ENCODE measurements around the gene HAND1.

HAND1 gene

GRCh38 chr5:154498591-154498990 is 20.6 kb upstream of the HAND1 start:
- Histone ChIP-seq H3K27me3 (peaks cover 0 to 16% of the 10 kb centered on the region in 2 donors), H3K27ac (no peak overlapping the region), H3K9me3 (no peaks in the 10 kb centered on the region), H3K36me3 (no peaks in the 10 kb centered on the region), H3K4me1 (no peaks in the 10 kb centered on the region), H3K4me3 (no peak overlapping the region)
- peak in 1 of 2 donors; percentile 13 for DNase-seq
- no peak for TF ChIP-seq CTCF (IDR thresholded peaks at IDR 0.05)
- intact Hi-C loops (cut with DNase I; ENCODE audit: low total_unique reads), result no loop called here

- Histone ChIP-seq H3K36me3 (no peaks in the 10 kb centered on the region), H3K9me3 (no peaks in the 10 kb centered on the region), H3K4me3 (no peak overlapping the region), H3K27me3 (peaks cover 0 to 49% of the 10 kb centered on the region in 2 donors), H3K27ac (no peak overlapping the region), H3K4me1 (no peaks in the 10 kb centered on the region)
- intact Hi-C loops (cut with DNase I; ENCODE audit: low total_unique reads), result no loop called here
- no peak for TF ChIP-seq CTCF (IDR thresholded peaks at IDR 0.05)
- no peak for DNase-seq
Observed at GRCh38 chr5:154494036-154494435, 16.0 kb upstream of the HAND1 start.

- no peaks in the 10 kb centered on the region for H3K36me3 ChIP-seq
- peaks cover 0 to 56% of the 10 kb centered on the region in 2 donors for H3K27me3 ChIP-seq
Observed at GRCh38 chr5:154493274-154493673, 15.2 kb upstream of the HAND1 start.

DNA sequence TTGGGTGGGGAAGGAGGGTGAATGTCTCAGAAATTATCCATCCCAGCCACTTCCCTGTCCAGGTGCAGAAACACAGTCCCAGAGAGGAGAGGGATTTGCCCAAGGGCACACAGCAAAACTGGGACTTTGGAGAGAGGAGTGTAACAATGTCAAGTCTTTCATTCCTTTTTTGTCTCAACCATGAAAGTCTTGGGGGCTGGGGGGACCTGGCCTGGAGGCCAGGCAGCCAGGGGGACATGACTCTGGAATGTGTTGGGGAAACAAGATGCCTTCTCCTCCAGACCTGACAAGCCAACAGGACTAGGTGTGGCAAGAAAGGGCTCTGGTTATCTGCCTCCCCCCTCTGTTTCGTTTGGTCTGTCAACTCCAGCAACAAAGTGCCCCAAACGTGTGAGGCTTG is 13.9 kb upstream of the HAND1 start:
- intact Hi-C loops (cut with DNase I; ENCODE audit: low total_unique reads), result no loop called here
- Histone ChIP-seq H3K4me1 (no peaks in the 10 kb centered on the region), H3K4me3 (no peak overlapping the region), H3K27me3 (peaks cover 0 to 63% of the 10 kb centered on the region in 2 donors), H3K36me3 (no peaks in the 10 kb centered on the region), H3K27ac (no peak overlapping the region), H3K9me3 (no peaks in the 10 kb centered on the region)
- TF ChIP-seq CTCF (IDR thresholded peaks at IDR 0.05), result no peak
- peak in 1 of 2 donors; percentile 35 for DNase-seq

More at GRCh38 chr5:154493274-154493673, 15.2 kb upstream of the HAND1 start:
- DNase-seq, result peak in 1 of 2 donors; percentile 40
- intact Hi-C loops (cut with DNase I; ENCODE audit: low total_unique reads), result no loop called here
- Histone ChIP-seq H3K4me1 (no peaks in the 10 kb centered on the region), H3K9me3 (no peaks in the 10 kb centered on the region), H3K4me3 (no peak overlapping the region), H3K27ac (no peak overlapping the region)
- TF ChIP-seq CTCF (IDR thresholded peaks at IDR 0.05), result no peak

DNA sequence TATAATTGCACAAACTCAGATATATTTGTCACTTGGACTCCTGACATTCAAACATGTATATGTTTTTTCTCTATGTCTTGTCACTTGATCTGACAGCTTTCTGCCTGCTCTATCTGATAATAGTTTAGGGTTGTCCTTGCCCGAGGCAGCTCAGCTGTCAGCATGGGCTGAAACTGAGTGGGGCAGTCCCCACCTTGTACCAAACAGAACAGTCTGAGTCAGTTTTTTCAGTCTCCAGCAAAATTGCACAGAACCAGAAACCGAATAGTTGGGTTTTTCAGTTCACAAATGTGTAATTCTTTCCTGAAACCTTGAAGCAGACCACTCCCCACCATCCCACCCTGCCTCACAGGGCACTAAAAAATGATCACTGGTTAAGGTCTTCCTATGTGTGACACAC is 9.5 kb upstream of the HAND1 start:
- Histone ChIP-seq H3K27ac (no peak overlapping the region), H3K4me1 (peaks cover 0 to 13% (median 6%) of the 10 kb centered on the region in 4 donors), H3K4me3 (no peak overlapping the region), H3K9me3 (no peaks in the 10 kb centered on the region), H3K36me3 (no peaks in the 10 kb centered on the region), H3K27me3 (peaks cover 0 to 90% of the 10 kb centered on the region in 2 donors)
- DNase-seq, result no peak
- no peak for TF ChIP-seq CTCF (IDR thresholded peaks at IDR 0.05)
- intact Hi-C loops (cut with DNase I; ENCODE audit: low total_unique reads), result no loop called here

DNA sequence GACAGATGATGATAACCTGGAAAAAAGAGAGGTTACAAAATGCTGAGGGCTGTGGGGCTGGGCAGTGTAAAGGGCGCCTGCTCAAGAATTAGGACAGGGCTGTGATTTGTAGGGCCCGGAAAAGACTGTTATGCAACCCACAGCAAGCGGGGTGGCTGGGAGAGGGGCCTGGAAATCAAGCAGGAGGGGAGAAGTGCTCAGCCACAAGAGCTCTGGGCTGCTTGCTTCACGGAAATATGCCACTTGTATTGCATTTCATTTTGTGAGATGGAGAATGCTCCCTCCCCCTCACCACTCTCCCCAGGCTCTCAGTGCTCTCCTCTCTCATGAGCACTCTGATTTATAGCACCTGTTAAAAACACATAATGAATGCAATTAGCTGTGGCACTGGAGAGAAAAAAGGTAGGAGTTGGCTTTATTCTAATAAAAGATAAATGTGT is 8.4 kb upstream of the HAND1 start:
- no peak overlapping the region for H3K4me3 ChIP-seq
- DNase-seq, result peak in 1 of 2 donors; percentile 34
- peaks cover 0 to 93% of the 10 kb centered on the region in 2 donors for H3K27me3 ChIP-seq
- peaks cover 0 to 14% (median 6%) of the 10 kb centered on the region in 4 donors for H3K4me1 ChIP-seq
- H3K36me3 ChIP-seq, result no peaks in the 10 kb centered on the region
- TF ChIP-seq CTCF (IDR thresholded peaks at IDR 0.05), result no peak
- intact Hi-C loops (cut with DNase I; ENCODE audit: low total_unique reads), result no loop called here
- H3K9me3 ChIP-seq, result no peaks in the 10 kb centered on the region
- no peak overlapping the region for H3K27ac ChIP-seq

All from tibial artery (tissue), 4 donors.